NCI-H2196 (cell line): ENCODE data around the gene KCNH4.
A peak's percentile ranks its signal among the peaks of the same experiment; 100 is the strongest.
"Not testable (repeated sequence)": the region's sequence is repeated elsewhere in the genome, so short reads cannot be mapped to it uniquely, and the experiment has no call there.

ENCODE experiments used
- DNase-seq: peaks from one replicate; lab custom pipeline; 2025; ENCODE audit not compliant: unreplicated experiment; lab: John Stamatoyannopoulos, UW

The KCNH4 gene

DNA sequence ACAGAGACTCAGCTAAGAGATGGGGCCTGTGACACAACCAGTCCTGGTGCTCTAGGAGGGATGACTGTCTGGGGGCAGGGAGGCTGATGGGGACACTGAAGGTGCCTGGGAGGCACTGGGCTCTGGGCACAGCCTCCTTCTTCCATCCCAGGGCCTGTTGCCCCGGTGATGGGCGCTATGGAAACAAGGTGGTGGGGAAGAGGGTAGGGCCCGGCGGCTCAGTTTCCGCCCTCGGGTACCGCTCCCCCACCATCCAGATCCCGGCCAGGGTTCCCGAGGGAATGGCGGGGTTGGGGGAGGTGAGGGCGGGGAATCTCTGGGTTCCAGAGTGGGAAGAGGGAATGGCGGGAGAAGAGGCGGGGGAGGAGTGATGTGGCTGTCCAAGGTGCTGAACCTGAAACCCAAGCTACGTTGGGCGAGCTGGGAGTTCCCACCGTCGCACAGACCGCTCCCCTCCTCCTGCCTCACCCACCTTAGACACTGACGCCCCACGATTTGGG is 981 bp downstream of the KCNH4 start:
- peak; percentile 69 for DNase-seq

DNA sequence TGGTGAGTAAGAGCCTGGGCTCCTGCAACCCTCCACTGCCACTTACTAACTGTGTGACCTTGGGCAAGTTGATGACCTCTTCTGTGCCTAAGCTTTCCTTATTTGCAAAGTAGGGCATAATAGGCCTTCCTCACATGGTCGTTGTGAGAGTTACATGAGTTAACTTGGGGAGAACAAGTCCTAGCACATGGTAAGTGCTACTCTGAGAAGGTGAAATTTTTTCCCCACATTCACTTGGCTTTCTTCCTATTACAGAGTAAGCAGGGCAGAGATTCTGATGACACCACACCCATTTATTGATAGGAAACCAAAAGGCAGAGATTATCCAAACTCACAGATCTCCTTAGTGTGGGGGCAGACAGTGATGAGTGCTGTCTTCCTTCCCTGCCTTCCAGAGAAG is 1.6 kb downstream of the KCNH4 start:
- DNase-seq, result no peak

DNA sequence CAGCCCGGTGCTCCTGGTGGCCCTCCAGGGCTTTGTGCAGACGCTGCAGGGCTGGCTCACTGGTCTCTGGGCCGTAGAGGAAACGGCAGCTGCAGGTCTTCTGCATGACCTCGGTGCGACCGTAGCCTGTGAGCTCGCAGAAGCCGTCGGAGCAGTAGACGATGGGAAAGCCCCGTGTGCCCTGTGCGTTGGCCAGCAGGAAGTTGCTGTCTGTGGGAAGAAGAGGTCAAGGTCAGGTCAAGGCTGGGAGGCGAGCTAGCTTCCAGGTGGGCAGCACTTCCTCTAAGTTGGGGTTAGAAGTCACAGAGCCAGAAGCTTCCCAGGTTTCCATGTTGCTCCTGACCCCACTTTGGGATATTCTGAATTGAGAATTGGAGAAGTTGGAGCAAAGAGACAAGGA is 2.1 kb downstream of the KCNH4 start:
- no peak for DNase-seq

DNA sequence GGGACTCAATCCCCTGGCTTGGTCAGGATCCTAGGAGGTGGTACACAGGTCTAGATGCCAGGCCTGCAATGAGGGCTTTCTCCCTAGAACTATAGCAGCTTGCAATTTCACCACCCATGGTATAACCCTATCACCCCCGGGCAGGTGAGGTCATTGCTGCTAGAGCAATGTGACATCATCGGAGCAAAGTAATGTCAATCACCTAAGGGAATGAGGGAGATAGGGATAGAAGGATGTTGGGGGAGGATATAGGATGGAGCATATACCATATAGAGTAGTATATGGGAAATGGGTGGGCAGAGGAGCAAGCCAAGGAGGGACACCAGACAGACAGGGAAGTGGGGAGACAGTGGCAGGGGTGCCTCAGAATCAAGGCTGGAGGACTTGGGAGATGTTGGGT is 3.3 kb downstream of the KCNH4 start:
- DNase-seq, result no peak

DNA sequence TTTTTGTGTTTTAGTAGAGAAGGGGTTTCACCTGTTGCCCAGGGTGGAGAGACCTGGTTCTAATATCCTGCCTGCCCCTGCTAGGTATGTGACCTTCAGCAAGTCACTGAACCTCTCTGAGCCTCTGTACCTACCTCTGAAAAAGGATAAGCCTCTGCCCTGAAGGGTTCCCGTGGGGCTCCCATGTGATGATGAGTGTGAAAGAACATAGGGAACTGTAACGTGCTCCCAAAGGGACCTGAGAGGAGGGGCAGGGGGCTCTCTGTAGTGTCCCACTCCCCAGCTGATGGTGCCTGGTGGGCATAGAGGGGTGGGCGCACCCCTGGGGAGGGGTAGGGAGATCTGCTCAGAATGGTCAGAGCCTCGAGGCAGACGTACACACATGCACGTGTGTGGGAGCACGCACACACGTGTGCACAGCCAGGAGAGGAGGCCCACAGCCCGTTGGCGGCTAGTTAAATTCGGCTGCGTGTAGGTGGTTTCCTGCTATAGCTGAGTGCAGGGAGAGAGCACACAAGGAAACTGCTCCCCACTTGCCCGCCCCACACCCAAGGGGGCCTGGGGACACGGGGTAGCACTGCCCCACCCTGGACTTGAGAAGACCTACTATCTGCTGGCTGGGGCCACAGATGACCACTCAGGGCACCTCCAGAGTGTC is 6.7 kb downstream of the KCNH4 start:
- DNase-seq, result no peak

DNA sequence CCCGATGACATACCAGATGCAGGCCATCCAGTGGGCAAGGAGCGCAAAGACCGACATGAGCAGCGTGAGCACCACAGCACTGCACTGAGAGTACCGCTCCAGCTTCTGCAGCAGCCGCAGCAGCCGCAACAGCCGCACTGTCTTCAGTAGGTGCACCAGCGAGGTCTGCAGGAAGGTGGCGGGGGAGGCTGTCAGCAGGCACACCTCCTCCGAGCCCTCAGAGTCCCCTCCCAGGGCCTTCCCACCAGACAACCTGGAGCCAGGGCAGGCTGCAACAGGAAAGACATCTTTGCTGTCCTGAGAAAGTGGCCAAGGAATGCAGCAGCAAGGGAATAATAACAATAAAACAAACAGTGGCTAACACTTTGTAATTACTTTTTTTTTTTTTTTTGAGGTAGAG is 9.1 kb downstream of the KCNH4 start:
- no peak for DNase-seq

DNA sequence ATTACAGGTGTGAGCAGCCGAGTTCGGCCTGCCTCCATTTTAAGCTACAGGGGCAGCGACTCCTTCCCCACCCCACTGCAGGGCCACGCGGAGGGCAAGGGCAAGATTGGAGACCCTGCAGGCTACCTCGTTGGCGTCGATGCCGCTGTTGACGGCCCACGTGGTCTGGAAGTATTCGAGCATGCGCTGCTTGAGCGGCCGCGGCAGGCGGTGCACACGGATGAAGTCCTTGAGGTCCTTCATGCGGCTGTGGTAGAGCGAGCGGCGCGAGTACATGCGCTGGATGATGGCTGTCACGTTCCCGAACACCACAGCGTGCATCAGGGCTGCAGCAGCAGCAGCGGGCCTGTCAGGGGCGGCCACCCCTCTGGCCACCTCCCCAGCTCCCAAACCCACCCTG is 11.6 kb downstream of the KCNH4 start:
- DNase-seq, result no peak

DNA sequence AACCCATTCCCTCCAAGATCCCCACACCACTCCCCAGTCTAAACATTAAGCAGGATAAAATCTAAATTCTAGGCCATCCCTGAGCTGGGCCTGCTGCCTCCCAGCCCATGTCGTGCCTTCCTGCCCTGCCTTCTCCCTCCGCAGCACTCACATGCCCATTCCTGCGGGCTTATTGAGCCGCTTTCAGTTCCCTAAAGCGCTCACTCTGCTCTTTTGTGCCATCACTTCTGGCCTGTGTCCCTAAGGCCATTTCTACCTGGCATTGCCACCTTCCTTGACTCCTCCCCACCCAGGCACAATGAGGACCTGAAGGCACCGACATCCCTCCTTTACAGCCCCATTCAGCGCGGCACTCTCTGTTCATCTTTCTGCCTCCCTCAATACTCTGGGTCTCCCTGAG is 13.1 kb downstream of the KCNH4 start:
- DNase-seq, result no peak

DNA sequence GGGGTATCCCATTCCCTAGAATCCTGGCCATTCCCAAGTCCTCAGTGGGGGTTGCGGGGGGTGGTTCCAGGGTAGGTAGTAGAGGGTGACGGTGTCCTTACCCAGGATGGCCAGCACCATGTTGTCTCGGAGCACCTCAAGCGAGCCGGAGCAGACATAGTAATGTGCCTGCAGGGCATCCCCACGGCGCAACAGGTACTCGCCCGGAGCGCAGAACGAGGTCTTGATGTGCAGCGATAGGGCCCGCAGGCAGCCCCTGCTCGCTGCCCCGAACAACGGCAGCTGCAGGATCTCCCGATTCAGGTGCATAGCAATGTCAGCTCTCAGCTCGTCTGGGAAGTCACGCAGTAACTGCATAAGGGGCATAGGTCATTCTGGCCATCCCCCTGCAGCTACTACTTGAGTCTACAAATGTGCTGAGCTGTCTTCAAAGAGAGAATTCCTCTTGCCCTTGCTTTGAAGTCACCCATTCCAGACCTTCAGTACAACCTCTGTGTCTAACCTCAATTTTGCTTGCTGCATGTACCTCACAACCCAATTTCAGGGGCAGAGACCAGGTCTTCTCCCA is 14.7 kb downstream of the KCNH4 start:
- DNase-seq, result no peak

DNA sequence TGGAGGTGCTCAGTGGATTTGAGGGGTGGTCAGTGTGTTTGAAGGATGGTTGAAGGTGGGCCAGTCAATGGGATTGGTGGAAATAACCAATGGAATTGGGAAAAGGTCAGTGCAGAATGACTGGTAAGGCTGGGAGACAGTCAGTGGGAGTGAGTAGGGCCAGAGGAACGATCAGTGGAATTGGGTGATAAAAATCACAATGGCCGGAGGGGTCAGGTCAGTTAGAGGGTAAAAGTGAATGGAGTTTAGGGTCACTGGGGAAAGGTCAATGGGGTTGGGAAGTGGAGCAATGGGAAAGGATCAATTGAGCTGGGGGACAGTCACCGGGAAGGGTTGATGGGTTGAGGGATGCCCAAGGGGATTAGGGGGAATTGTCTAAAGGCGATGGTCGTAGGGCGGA is 15.2 kb downstream of the KCNH4 start:
- no peak for DNase-seq

DNA sequence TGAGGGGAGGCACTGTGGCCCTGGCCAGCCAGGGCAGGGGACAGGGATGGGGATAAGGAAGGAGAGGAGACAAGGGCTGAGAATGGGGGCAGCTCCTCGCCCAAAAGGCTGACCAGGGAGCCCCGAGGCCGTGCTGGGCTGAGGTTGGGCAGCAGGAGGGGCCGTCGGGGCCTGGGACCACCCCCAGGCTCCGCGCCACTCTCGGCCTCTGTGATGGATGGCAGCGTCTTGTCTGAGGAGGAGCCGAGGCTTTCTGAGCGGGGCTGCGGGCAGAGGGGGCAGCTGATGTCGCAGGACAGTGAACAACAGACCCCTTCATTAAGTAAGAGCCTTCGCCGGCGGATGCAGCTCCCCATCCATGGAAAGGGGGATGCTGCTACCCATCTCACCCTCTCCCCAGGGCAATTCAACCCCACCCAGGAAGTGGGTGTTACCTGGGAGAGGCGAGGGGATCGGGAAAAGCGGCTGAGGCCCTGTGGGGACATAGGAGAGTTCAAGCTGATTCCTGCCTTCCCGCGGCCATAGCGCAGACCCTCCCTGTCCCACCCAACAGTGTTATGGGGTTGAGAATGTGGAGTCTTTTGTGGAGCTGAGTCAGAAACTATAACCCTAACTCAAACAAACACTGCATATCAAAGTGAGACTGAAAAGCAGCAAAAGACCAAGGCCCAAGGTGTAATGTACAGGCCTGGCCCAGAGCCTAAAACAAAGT is 17.1 kb downstream of the KCNH4 start:
- DNase-seq, result no peak

DNA sequence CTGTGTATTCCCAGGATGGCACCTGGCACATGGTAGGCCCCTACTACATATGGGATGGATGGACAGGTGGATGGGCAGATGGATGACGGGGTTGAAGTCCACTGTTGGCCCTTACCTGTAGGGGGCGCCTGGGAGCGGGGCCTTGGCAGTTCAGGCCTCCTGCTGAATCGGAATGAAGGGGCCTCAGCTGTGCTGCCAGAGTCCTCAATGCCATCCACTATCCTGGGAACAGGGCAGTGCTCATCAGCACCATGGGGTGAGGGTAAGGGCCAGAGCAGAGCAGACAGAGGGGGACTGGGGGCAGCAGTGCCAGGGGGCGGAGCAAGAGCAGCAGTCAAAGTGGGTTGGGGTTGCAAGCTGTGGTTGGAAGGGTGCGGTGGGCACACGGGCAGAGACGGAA is 17.8 kb downstream of the KCNH4 start:
- DNase-seq, result no peak

DNA sequence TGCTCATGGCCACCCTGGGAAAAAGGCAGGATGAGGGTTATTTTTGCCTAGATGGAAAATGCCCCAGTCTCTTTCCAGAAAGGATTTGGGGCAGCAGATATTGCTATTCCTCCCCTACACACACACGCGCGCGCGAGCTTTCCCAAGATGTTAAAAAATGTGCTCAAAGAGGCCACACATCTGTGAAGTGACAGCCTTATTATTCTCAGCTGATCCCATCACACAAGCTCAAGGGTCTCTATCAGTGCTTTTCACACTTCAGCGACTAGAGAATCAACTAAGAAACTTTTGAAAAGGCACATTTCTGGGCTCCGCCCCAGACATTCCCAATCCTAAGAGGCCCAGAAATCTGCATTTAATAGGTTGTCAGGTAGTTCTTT is 20.4 kb downstream of the KCNH4 start:
- no peak for DNase-seq

DNA sequence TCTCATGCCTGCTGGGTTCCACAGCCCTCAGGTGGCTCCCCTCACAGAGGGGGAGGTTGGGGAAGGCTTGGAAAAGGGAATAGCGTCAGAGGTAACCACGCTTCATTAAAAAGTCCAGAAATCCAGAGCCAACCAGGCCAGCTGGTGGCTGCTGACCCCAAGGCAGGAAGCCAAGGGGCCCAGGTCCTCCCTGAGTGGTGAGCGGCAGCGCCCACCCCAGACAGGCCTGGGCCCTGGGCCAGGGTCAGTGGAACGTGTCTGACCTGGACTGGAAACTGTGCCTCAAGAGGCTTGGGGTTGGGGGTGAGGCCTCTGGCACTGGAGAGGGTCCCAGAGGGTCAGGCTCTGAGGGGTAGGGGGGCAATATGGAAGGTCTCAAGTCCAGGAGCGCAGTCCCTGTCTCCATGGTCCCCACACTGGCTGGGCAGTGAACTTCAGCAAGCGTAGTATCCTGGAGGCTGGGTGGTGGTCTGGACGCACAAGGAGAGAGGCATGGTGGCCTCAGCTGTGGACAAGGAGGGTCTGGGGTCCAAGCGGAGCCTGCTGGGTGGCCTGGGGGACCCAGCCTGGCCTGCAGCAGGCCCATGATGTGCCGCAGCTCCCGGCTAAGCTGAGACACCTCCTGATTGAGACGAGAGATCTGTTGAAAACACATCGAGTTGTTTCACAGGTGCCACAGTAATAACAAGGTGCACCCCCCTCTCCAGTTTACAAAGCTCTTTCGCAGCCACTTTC is 21.0 kb downstream of the KCNH4 start:
- no peak for DNase-seq

DNA sequence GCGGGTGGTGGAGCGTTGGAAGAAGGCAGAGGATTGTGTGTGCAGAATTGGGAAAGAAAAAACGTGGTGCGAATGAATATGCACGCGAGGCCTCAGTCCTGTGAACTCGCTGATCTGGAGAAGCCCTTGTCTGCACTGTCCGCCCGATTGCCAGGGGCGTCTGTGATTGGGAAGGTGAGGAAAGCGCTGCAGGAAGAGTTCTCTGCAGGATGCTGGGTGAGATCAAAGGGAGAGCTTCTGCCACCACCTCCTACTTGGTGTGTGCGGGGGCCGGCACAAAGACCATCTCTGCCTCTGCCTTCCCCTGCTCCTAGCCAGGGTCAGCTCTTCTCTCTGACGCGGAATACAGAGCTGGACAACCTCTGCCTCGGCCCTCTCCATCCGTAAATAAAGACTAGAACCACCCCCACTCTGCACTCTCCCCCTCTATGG is 25.3 kb downstream of the KCNH4 start:
- no peak for DNase-seq

DNA sequence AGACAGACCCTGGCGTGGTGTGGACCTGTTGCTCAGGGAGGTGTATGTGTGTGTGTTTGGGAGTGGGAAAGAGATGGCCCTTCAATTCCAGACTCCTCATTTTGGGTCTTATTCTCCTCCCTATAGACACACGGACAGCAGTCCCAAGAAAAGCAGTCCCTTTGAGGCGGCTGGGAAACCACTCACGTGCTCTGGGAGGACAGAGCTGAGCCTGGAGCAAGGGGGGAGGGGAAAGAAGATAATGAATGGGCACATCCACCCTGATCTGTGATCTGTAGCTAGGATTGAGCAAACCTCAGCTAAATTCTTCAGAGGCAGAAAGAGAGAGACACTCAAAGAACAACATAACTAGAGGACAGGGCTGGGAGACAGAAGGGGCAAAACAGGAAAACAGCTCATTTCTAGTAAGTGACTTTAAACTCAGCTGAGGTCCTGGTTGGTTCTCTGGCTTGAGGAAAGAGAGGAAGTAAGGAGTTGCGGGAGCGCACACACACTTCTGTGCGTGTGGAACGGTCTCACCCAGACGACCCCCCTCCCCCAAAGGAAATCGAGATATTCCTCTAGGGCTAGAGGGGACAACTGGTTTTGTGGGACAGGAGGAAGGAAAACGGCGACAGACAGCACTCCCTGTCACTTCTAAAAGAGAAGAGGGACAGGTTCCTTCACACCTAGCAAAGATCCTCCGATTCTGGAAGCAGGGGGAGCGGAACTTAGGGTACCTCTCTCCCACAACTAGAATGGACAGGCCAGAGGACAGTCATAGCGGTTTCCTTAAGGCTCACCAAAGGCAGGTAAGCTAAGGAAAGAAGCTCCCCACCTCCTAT is 26.8 kb downstream of the KCNH4 start:
- DNase-seq, result no peak

DNA sequence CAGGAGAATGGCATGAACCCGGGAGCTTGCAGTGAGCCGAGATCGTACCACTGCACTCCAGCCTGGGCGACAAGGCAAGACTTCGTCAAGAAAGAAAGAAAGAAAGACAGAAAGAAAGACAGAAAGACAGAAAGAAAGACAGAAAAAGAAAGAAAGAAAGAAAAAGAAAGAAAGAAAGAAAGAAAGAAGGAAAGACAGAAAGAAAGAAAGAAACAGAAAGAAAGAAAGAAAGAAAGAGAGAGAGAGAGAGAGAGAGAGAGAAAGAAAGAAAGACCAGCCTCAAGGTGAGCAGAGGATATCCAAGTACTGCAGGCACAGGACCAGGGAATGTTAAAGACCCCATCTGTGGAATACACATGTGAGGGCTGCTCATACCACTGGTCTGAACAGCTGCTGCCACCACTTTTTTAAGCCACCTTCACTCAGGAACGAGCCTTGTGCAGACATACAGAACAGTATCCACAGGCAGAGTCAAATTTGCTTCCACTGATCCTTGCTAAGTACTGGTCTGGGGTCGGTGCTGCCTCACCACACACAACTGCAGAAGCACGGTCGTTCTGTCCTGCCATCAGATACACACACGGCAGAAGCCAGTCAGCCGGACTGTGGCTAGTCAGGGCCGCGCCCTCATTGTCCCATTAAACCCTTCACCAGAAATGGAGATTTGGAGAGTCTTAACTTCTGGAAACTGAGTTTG is 33.9 kb downstream of the KCNH4 start:
- no peak for DNase-seq

DNA sequence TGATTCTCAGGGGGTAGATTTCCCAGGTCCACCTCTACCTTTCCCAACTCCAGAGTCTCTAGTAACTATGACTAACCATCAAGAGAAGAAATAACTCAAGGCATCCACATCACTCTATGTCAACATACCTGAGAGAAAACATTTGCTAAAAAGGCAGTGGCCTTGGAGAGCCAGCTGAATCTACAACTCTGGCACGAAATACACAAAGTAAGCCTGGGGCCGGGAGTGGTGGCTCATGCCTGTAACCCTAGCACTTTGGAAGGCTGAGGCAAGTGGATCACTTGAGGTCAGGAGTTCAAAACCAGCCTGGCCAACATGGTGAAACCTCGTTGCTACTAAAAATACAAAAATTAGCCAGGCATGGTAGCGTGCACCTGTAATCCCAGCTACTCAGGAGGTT is 37.8 kb downstream of the KCNH4 start:
- not testable (repeated sequence) for DNase-seq

DNA sequence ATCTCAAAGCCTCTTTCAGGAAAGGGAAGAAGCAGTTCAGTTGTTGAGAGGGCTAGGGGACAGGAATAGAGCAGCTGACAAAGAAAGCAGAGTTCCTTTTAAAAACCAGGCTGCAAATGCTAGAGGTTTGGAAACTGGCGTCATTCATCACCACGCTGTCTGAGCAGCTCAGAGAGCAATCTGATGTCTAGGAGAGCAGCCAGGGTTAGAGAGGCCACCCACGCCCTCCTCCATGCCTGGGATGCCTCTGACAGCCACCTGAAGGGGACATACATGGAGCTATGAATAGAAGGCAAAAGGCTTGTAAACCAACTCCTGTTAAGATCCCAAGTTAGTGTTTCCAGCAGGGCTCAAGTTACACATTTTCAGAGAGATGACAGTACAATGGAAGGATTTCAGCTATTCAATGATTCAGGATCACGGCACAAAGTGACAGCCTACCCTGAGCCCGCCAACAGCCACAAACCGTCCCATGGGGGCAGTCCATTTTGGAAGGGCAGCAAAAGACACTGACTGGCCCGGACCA is 38.5 kb downstream of the KCNH4 start:
- DNase-seq, result no peak

DNA sequence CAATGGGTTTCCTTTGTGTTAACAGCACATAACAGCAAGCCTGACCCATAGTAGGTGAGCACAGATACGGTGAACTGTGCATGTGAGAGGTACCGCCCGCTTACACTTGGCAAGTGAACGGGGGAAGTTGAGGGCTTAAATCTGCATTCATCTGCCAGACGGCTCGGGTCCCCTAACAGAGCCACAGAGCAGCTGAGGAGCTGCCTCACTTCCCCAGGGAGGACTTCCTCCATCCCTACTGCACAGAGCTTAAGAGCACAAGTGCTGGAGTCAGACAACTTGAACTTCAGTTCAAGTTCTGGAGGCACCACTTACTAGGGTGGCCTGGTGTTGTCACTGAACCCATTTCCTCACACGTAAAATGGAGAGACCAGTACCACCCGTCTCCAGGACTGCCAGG is 39.6 kb downstream of the KCNH4 start:
- no peak for DNase-seq
